IgD-negative memory B cell (primary cell): Measurements from ENCODE around the gene PHF13. TPM values are rescaled to one million over a fixed set of nuclear protein-coding genes. Genes with fewer than 3 reads are reported as not detected.
"Not testable (repeated sequence)": the region's sequence is repeated elsewhere in the genome, so short reads cannot be mapped to it uniquely, and the experiment has no call there.

Experiments used
- H3K27ac Mint-ChIP-seq, 3 donors: one replicate each; pipeline ENCODE4 v1.8.0; 2020 to 2022; ENCODE audit warnings: mild to moderate bottlenecking in 3 of 3, mixed read lengths in 3 of 3, moderate library complexity in 1 of 3
- H3K27me3 Mint-ChIP-seq: one replicate; pipeline ENCODE4 v1.8.0; 2021; ENCODE audit warnings: mixed read lengths
- H3K36me3 Mint-ChIP-seq: one replicate; pipeline ENCODE4 v1.8.0; 2020; ENCODE audit warnings: mild to moderate bottlenecking, mixed read lengths
- H3K4me1 Mint-ChIP-seq, 3 donors: one replicate each; pipeline ENCODE4 v1.8.0; 2020 to 2022; ENCODE audit warnings: mixed read lengths in 3 of 3, mild to moderate bottlenecking in 1 of 3
- H3K4me3 Mint-ChIP-seq, 4 donors: one replicate each; pipeline ENCODE4 v1.8.0; 2020 to 2022; ENCODE audit warnings: mild to moderate bottlenecking in 4 of 4, mixed read lengths in 4 of 4, moderate library complexity in 3 of 4
- H3K9me3 Mint-ChIP-seq, 3 donors: one replicate each; pipeline ENCODE4 v1.8.0; 2020 to 2021; ENCODE audit warnings: mixed read lengths in 3 of 3, mild to moderate bottlenecking in 1 of 3
- polyA plus RNA-seq: library from polyadenylated mRNA; unstranded; fragments of 300-500 nt; fragmentation: Illumina TruSeq; gene quantifications from one replicate; pipeline ENCODE4 v1.2.3, GENCODE V29; 2021

Gene PHF13
- polyA plus RNA-seq, 1 donor from 2014 or later: 5.3 TPM

DNA sequence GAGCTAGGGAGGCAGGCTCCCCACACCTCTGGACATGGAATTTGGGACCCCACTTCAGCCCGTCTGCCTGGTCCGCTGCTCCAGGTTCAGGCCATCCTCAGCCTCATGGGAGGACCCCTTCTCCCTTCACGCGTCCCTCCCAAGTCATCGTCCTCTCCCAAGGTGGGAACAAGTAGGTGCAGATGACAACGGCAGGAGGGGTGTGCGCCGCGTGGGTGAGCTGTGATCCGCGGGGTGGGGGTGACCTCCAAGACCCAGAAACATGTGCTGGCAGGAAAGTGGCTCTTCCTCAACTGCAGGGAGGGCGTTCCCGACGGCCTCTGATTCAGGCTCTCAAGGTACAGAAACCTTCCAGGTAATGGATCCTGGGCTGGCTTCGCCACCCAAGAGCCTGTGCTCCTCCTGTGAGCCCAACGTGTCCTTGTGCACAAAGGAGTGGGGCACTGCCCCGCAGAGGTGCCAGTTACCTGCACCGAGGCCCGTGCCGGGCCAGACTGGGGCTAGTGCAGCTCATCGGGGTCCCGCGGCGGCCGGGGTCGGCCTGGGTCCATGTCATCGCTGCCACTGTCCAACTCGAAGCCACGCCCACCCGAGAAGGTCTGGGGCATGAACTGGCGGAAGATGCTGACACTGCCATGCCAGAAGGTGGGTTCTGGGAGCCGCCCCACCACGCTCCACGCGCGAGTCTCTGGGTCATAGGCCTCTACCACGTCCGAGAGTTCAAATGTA lies 20.5 kb upstream of the PHF13 start:
- H3K9me3 Mint-ChIP-seq: no peaks in the 10 kb centered on the region
- no peak overlapping the region for H3K4me3 Mint-ChIP-seq
- peaks cover 0 to 11% (median 5%) of the 10 kb centered on the region in 3 donors for H3K4me1 Mint-ChIP-seq
- H3K27ac Mint-ChIP-seq: no peak overlapping the region
- H3K36me3 Mint-ChIP-seq: peaks cover 2% of the 10 kb centered on the region
- no peaks in the 10 kb centered on the region for H3K27me3 Mint-ChIP-seq

DNA sequence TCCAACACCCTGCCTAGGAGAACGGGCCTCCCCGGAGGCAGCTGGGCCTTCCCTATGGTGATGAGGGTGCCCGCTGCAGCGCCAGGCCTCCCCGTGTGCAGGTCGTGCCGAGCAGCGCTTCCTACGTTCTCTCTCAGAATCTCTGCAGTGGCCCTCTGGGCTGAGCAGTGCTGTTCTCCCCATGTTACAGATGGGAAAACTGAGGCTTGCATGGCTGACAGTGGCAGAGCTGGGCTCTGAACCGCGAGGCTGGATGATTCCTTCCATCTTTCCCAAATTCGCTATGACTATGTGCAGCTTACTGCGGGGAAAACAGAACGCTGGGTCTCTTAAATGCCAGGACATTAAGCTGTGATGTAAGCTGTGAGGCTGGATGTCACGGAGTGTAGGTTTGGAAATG lies 19.7 kb upstream of the PHF13 start:
- Mint-ChIP-seq H3K9me3 (no peaks in the 10 kb centered on the region), H3K4me3 (no peak overlapping the region), H3K4me1 (peaks cover 0 to 11% (median 5%) of the 10 kb centered on the region in 3 donors), H3K27ac (no peak overlapping the region), H3K36me3 (peaks cover 2% of the 10 kb centered on the region), H3K27me3 (no peaks in the 10 kb centered on the region)

DNA sequence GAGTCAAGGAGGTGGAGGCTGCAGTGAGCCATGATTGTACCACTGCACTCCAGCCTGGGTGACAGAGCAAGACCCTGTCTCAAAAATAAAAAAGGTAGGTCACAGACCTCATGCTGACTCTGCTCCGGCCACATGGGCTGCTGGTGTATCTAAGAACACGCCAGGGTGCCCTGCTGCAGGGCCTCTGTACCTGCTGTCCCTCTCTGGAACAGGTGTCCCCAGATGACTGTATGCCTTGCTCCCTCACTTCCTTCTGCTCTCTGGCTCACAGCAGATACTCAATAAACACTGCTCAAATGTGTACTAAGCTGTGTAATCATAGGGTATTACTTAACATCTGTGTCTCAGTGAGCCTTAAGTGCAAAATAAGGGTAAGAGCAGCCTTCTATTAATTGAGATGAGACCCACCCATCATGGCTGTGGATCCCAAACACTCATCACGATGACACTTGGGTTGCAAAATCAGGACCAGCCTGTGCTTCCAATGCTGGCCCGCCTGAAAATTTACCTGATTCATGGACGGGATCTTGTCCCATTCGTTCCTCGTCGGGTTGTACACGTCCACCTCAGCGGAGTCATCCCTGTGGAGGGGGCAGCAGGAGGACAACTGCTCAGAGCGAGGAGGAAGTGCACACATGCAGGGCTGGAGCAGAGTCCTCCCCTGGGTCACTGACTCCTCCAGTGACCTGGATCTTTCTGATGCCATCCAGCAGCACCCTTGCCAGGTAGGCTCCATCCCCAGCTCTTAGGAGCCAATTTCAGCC lies 18.4 kb upstream of the PHF13 start:
- peaks cover 2% of the 10 kb centered on the region for H3K36me3 Mint-ChIP-seq

DNA sequence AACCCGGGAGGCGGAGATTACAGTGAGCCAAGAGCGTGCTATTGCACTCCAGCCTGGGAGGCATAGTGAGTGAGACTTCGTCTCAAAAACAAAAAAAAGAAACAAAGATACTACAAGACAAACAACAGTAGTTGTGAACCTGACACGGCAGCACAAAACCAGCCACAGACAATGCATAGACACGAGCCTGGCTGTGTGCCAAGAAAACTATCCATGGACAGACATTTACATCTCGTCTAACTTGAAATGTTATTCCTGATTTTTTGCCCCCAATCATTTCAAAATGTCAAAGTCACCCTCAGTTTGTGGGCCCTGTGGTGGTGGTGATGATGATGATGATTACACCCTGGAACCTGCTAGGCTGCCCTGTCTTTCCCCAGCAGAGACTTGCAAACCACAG lies 17.2 kb upstream of the PHF13 start:
- H3K4me3 Mint-ChIP-seq: peak overlapping the region in 1 of 4 donors; percentile 24
- H3K27me3 Mint-ChIP-seq: no peaks in the 10 kb centered on the region
- H3K36me3 Mint-ChIP-seq: peaks cover 2% of the 10 kb centered on the region
- H3K27ac Mint-ChIP-seq: no peak overlapping the region
- H3K4me1 Mint-ChIP-seq: peaks cover 15 to 24% (median 19%) of the 10 kb centered on the region in 3 donors
- H3K9me3 Mint-ChIP-seq: no peaks in the 10 kb centered on the region

More for the DNA sequence above, 18.4 kb upstream of the PHF13 start:
- Mint-ChIP-seq H3K27ac (no peak overlapping the region), H3K4me1 (peaks cover 9 to 20% (median 12%) of the 10 kb centered on the region in 3 donors), H3K4me3 (peak overlapping the region in 1 of 4 donors; percentile 24), H3K9me3 (no peaks in the 10 kb centered on the region), H3K27me3 (no peaks in the 10 kb centered on the region)

- Mint-ChIP-seq H3K9me3 (no peaks in the 10 kb centered on the region), H3K27ac (no peak overlapping the region), H3K4me1 (peaks cover 15 to 24% (median 19%) of the 10 kb centered on the region in 3 donors), H3K36me3 (peaks cover 2% of the 10 kb centered on the region), H3K27me3 (no peaks in the 10 kb centered on the region), H3K4me3 (peak overlapping the region in 2 of 4 donors; percentile 30 to 50)
Observed at GRCh38 chr1:6596886-6597776, 16.4 kb upstream of the PHF13 start.

GRCh38 chr1:6597777-6598131 lies 15.8 kb upstream of the PHF13 start:
- Mint-ChIP-seq H3K27me3 (no peaks in the 10 kb centered on the region), H3K9me3 (no peaks in the 10 kb centered on the region), H3K4me1 (peaks cover 15 to 24% (median 19%) of the 10 kb centered on the region in 3 donors), H3K27ac (no peak overlapping the region), H3K36me3 (peaks cover 2% of the 10 kb centered on the region), H3K4me3 (peak overlapping the region in 1 of 4 donors; percentile 50)

DNA sequence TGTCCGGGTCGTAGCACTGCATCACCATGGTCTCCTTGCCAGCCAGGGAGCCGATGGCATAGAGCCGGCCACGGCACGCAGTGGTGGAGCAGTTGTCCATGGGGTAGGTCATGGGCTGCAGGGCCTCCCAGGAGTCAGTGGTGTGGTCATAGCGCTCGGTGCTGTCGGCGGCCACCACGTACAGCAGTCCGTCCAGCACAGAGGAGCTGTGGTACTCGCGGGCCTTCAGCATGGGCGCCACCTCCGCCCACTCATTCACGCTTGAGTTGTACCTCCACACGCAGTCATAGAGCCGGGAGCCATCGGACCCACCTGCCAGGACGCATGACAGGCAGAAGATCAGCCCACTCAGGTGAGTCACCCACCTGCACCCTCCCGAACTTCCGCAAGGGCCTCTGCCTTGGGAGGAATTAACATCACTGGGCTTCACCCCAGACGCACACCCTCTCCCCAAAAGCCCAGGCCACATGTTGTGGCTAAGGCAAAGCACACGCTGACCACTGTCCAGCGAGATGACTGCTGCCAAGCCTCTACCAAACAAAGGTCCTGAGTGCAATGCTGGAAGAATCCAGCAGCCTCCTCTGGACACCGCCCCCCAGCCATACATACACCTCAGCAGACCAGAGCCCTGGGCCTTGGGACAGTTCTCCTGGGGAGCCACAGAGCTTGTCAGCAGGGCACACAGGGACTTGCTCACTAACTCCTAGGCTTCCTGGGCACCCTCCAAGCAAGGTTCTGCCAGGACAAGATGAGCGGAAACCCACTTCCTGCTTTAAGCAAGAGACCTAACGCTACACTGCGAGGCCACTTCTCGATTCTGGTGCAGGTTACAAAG lies 14.2 kb upstream of the PHF13 start:
- peaks cover 19 to 25% (median 24%) of the 10 kb centered on the region in 3 donors for H3K4me1 Mint-ChIP-seq
- H3K27ac Mint-ChIP-seq: peak overlapping the region; percentile 16 to 87 (median 87)
- H3K4me3 Mint-ChIP-seq: peak overlapping the region; percentile 92 to 97 (median 94)
- no peaks in the 10 kb centered on the region for H3K9me3 Mint-ChIP-seq
- no peaks in the 10 kb centered on the region for H3K27me3 Mint-ChIP-seq
- no peaks in the 10 kb centered on the region for H3K36me3 Mint-ChIP-seq

GRCh38 chr1:6599991-6600390 lies 13.5 kb upstream of the PHF13 start:
- Mint-ChIP-seq H3K4me1 (peaks cover 19 to 25% (median 24%) of the 10 kb centered on the region in 3 donors), H3K4me3 (peak overlapping the region; percentile 94 to 97 (median 95)), H3K27ac (peak overlapping the region; percentile 87 to 97 (median 87))
- not testable (repeated sequence) for H3K9me3 Mint-ChIP-seq, H3K36me3 Mint-ChIP-seq, H3K27me3 Mint-ChIP-seq

DNA sequence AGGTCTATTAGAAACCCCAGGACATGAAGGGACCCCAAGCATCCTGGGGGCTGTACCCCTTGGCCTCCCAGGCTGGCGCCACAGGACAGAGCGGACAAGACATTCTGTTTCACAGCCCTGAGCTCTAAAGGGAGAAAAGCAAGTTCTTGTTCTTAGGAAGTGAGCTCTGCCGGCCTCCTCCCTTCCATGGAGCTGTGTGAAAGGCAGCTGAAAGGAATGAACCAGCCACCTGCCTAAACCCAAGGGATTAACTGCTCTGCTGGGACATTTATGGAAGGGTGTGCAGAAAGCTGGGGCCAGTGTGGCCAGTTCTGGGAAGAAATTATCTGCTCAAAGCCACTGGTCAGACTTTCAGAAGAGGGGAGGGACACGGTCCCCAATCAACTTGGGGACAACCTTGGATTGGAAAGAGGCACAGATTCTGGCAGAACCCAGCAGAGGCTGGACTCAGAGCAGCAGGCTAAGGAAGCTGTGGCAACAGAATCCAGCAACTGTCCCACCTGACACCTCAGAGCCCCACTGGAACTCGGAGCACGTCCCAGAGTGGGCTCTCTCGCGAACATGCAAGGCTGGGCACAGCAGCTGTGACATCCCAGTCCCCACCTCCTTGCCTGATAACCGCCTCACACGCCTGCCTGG lies 13.0 kb upstream of the PHF13 start:
- Mint-ChIP-seq H3K36me3 (no peaks in the 10 kb centered on the region), H3K27me3 (no peaks in the 10 kb centered on the region), H3K4me1 (peaks cover 19 to 25% (median 24%) of the 10 kb centered on the region in 3 donors), H3K4me3 (peak overlapping the region; percentile 94 to 97 (median 95)), H3K9me3 (no peaks in the 10 kb centered on the region), H3K27ac (peak overlapping the region; percentile 67 to 97 (median 87))

DNA sequence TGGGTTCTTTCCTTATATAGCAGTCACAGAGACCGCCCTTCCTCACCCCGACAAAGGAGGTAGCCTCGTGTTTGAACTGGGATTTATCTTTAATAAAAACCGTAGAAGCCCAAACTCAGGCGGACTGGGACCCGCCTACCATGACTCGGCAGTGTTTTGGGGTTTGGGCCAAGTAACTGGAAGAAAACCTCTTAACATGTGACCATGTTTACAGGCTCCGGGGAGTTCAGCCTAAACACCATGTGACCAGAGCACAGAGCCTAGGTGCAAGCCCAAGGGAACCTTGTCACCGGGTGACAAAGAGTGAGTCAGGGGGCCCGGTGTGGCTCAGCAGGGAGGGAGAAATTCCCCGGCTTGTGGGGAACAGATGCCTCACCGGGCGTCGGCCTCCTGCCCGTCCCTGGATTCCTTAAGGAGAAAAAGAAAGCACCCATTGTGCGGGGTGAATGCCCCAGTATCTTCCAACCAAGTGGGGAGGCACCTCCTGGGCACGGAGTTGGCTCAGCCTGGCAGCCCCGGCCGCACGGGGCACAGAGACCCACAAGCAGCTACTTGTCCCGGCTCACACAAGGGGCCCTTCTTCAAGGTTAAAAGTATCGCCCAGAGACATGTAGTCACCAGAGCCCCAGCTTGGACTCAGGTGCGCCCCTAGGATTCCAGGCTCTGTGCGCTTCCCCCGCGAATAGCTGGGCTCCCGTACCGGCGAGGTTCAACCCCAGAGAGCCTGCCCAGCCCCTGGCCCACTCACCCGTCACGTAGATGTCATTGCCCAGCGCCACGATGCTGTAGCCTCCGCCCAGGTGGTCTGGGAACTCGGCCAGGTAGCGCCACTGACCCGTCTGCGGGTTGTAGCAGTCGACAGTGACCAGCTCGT lies 12.2 kb upstream of the PHF13 start:
- no peaks in the 10 kb centered on the region for H3K27me3 Mint-ChIP-seq
- no peaks in the 10 kb centered on the region for H3K9me3 Mint-ChIP-seq
- H3K4me1 Mint-ChIP-seq: peaks cover 17 to 25% (median 21%) of the 10 kb centered on the region in 3 donors
- peak overlapping the region; percentile 67 to 97 (median 87) for H3K27ac Mint-ChIP-seq
- no peaks in the 10 kb centered on the region for H3K36me3 Mint-ChIP-seq
- H3K4me3 Mint-ChIP-seq: peak overlapping the region; percentile 94 to 97 (median 95)

- no peaks in the 10 kb centered on the region for H3K9me3 Mint-ChIP-seq
- H3K36me3 Mint-ChIP-seq: no peaks in the 10 kb centered on the region
- H3K4me3 Mint-ChIP-seq: peak overlapping the region; percentile 95 to 100 (median 96)
- H3K4me1 Mint-ChIP-seq: peaks cover 16 to 25% (median 18%) of the 10 kb centered on the region in 3 donors
- H3K27me3 Mint-ChIP-seq: no peaks in the 10 kb centered on the region
- peak overlapping the region in 2 of 3 donors; percentile 97 to 99 for H3K27ac Mint-ChIP-seq
Observed at GRCh38 chr1:6601923-6602668, 11.4 kb upstream of the PHF13 start.

- peaks cover 14 to 25% (median 18%) of the 10 kb centered on the region in 3 donors for H3K4me1 Mint-ChIP-seq
- H3K9me3 Mint-ChIP-seq: no peaks in the 10 kb centered on the region
- no peaks in the 10 kb centered on the region for H3K36me3 Mint-ChIP-seq
- H3K4me3 Mint-ChIP-seq: peak within 1 kb of the TSS; percentile 95 to 100 (median 96)
- H3K27ac Mint-ChIP-seq: peak within 1 kb of the TSS; percentile 91 to 99 (median 97)
- no peaks in the 10 kb centered on the region for H3K27me3 Mint-ChIP-seq
Observed at GRCh38 chr1:6602669-6603237, 10.8 kb upstream of the PHF13 start, which contains the start of gene KLHL21. Gene KLHL21, minus strand, starts transcription at chr1:6602869. Its CDS starts 52 bp downstream, at chr1:6602817.
